GM12891 (cell line): ENCODE results near the gene FANCC.
A peak's percentile ranks its signal among the peaks of the same experiment; 100 is the strongest.
"Not testable (repeated sequence)": the region's sequence is repeated elsewhere in the genome, so short reads cannot be mapped to it uniquely, and the experiment has no call there.

ENCODE experiments used
- DNase-seq: peaks from one replicate; pipeline ENCODE4 v3.0.0; 2011; ENCODE audit warnings: low spot score; ENCODE audit not compliant: insufficient read length
- FAIRE-seq: peaks from 2 replicates; lab custom pipeline; 2011; peaks lifted over from hg19 to GRCh38; lab: Jason Lieb, UNC
- PAX5 ChIP-seq: IDR thresholded peaks from 2 replicates; pipeline ENCODE4 v1.6.1; 2011; ENCODE audit warnings: low read length, moderate library complexity, mild to moderate bottlenecking; ENCODE audit not compliant: insufficient read depth, severe bottlenecking
- POLR2A ChIP-seq: IDR thresholded peaks from 2 replicates; pipeline ENCODE4 v1.6.1; 2011; ENCODE audit warnings: low read depth, low read length, control low read depth
- POLR2AphosphoS5 ChIP-seq: IDR thresholded peaks from 2 replicates; pipeline ENCODE4 v1.6.1; 2011; ENCODE audit warnings: low read depth, low read length, control low read depth
- POU2F2 ChIP-seq: IDR thresholded peaks from 2 replicates; pipeline ENCODE4 v1.6.1; 2011; ENCODE audit warnings: low read depth, mild to moderate bottlenecking, control low read depth, low read length, moderate library complexity
- SPI1 ChIP-seq: IDR thresholded peaks from 2 replicates; pipeline ENCODE4 v1.6.1; 2011; ENCODE audit warnings: low read depth, low read length, control low read depth
- TAF1 ChIP-seq: IDR thresholded peaks from 2 replicates; pipeline ENCODE4 v1.6.1; 2011; ENCODE audit warnings: low read depth, low read length, control low read depth

Gene FANCC

DNA sequence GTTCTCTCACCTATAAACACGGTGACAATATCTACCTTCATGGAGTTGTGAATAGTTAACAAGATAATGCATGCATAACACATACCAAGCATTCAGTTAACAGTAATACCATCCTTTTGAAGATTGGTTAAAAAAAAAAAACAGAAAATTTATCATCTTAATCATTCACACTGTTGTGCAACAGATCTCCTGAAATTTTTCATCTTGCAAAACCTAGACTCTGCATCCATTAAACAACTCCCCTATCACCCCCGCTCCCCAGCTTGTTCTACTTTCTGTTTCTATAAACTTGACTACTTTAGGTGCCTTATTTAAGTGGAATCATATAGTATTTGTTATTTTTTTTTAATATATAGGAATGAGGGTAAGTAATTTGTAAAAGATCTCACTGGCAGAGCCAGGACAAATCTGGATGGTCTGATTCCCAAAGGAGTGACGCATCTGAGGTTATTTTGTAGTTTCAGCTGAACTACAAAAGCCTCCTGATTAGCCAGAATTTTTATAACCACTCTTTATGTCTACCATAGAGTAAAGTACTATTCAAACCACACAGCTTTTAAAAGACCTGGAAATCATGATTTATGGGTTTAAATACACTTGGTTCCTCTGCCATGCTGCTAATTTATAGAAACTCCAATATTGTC is 93.0 kb downstream of the FANCC start:
- FAIRE-seq (no peak), DNase-seq (no peak)
- no peak for TF ChIP-seq SPI1

DNA sequence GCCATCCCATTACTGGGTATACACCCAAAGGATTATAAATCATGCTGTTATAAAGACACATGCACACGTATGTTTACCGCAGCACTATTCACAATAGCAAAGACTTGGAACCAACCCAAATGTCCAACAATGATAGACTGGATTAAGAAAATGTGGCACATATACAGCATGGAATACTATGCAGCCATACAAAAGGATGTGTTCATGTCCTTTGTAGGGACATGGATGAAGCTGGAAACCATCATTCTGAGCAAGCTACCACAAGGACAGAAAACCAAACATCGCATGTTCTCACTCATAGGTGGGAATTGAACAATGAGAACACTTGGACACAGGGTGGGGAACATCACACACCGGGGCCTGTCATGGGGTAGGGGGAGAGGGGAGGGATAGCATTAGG is 97.2 kb downstream of the FANCC start:
- FAIRE-seq, DNase-seq: not testable (repeated sequence)

- DNase-seq (no peak), FAIRE-seq (no peak)
- no peak for TF ChIP-seq SPI1
- no peak for TF ChIP-seq TAF1
- TF ChIP-seq POLR2AphosphoS5 = no peak
- TF ChIP-seq PAX5 = no peak
- no peak for TF ChIP-seq POLR2A
- TF ChIP-seq POU2F2 = no peak
Measured at GRCh38 chr9:95218773-95219172, 98.7 kb downstream of the FANCC start.

- TF ChIP-seq POLR2AphosphoS5 = no peak
- TF ChIP-seq POU2F2 = no peak
- TF ChIP-seq POLR2A = no peak
- no peak for TF ChIP-seq PAX5
- TF ChIP-seq TAF1 = no peak
- TF ChIP-seq SPI1 = no peak
- no peak for DNase-seq
- FAIRE-seq = no peak
Measured at GRCh38 chr9:95217936-95218335, 99.6 kb downstream of the FANCC start.

- no peak for TF ChIP-seq TAF1
- TF ChIP-seq PAX5 = no peak
- no peak for TF ChIP-seq POLR2A
- TF ChIP-seq POLR2AphosphoS5 = no peak
- peak; percentile 41; the same call in 1 of the 2 replicates for TF ChIP-seq SPI1
- no peak for TF ChIP-seq POU2F2
- FAIRE-seq = no peak
- no peak for DNase-seq
Measured at GRCh38 chr9:95215336-95215898, 102.1 kb downstream of the FANCC start.

GRCh38 chr9:95213117-95213516 is 104.4 kb downstream of the FANCC start:
- TF ChIP-seq SPI1 = no peak
- no peak for TF ChIP-seq POLR2A
- TF ChIP-seq POU2F2 = no peak
- TF ChIP-seq TAF1 = no peak
- no peak for TF ChIP-seq PAX5
- TF ChIP-seq POLR2AphosphoS5 = no peak
- FAIRE-seq (no peak), DNase-seq (no peak)

DNA sequence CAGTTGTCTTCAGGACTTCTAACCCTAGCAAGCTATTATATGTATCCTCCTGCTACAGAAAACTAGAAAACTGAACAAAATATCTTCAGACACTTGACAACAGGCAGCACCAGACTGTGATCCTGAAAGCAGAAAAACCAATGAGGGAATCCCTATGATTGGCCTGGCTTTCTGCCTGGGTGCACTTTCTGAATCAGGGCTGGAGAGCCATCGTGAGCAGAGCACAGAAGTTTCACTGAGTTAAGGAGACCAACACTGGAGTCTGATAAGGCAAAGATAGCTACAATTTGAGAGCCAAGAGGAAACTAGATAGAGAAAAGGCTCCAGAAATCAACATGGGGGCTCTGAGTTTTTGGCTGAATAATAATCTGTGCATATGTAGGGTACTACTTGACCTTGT is 106.5 kb downstream of the FANCC start:
- no peak for DNase-seq
- no peak for FAIRE-seq
- TF ChIP-seq TAF1 (no peak), POLR2A (no peak), POU2F2 (no peak), PAX5 (no peak), SPI1 (no peak), POLR2AphosphoS5 (no peak)

GRCh38 chr9:95207403-95207802 is 110.1 kb downstream of the FANCC start:
- no peak for DNase-seq
- FAIRE-seq = no peak
- TF ChIP-seq SPI1 = no peak
- no peak for TF ChIP-seq POLR2AphosphoS5
- TF ChIP-seq PAX5 = no peak
- TF ChIP-seq TAF1 = no peak

DNA sequence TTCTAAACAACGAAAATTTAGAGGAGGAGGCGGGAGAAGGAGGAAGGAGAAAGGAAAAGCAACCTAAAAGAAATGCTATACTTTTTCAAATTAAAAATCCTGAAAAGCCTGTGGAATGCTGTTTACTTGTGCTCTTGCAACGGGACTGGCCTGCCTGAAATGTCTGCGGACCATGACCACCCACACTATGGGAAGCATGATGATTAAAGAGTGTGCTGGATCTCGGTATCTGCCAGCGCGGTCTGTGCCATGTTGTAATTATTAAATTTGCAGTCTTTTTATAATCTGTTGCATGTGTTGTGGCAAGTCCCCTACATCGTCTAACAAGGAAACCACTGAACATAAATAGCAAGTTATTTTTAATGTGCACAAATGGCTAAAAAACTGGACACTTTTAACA is 111.4 kb downstream of the FANCC start:
- DNase-seq (no peak), FAIRE-seq (no peak)
- TF ChIP-seq POLR2A (no peak), POU2F2 (no peak), SPI1 (no peak), PAX5 (no peak), TAF1 (no peak), POLR2AphosphoS5 (no peak)

DNA sequence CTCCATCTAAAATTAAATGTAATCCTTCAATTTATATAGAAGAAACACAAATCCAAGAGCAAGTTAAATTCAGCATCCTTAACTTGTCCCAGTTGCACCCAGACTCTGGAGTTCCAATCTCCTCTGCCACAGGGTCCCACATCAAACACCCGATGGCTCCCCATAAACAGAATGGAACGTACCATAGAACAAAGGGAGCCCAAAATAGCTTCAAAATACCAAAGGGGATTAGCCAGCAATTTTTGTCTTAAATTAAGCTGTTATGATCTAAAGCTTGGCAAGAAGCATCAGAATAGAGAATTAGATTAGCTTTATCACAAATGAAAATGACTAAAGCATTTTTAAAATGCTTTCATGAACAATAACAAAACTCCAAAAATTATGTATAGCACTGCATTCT is 112.8 kb downstream of the FANCC start:
- TF ChIP-seq POLR2A = no peak
- TF ChIP-seq TAF1 = no peak
- no peak for TF ChIP-seq PAX5
- no peak for TF ChIP-seq POU2F2
- no peak for TF ChIP-seq SPI1
- no peak for TF ChIP-seq POLR2AphosphoS5
- DNase-seq = no peak
- no peak for FAIRE-seq
